ENCODE results near the gene RFX3.

The RFX3 gene

GRCh38 chr9:3513265-3513818 lies 12.5 kb downstream of the RFX3 start:
- DNase-seq: no peak

GRCh38 chr9:3511551-3511950 lies 14.2 kb downstream of the RFX3 start:
- no peak for DNase-seq

GRCh38 chr9:3510796-3511195 lies 15.0 kb downstream of the RFX3 start:
- no peak for DNase-seq

- no peak for DNase-seq
Measured at GRCh38 chr9:3509926-3510325, 15.9 kb downstream of the RFX3 start.

- DNase-seq: peak; percentile 60
Measured at GRCh38 chr9:3508521-3509291, 17.1 kb downstream of the RFX3 start.

- DNase-seq: no peak
Measured at GRCh38 chr9:3508078-3508431, 17.7 kb downstream of the RFX3 start.

GRCh38 chr9:3507395-3508077 lies 18.3 kb downstream of the RFX3 start:
- no peak for DNase-seq

- no peak for DNase-seq
Measured at GRCh38 chr9:3506164-3506563, 19.6 kb downstream of the RFX3 start.

- no peak for DNase-seq
Measured at GRCh38 chr9:3502560-3503398, 23.0 kb downstream of the RFX3 start.

GRCh38 chr9:3500044-3500443 lies 25.8 kb downstream of the RFX3 start:
- no peak for DNase-seq

- peak; percentile 49 for DNase-seq
Measured at GRCh38 chr9:3498691-3499090, 27.1 kb downstream of the RFX3 start.

GRCh38 chr9:3497857-3498256 lies 27.9 kb downstream of the RFX3 start:
- no peak for DNase-seq

GRCh38 chr9:3497401-3497800 lies 28.4 kb downstream of the RFX3 start:
- DNase-seq: no peak

GRCh38 chr9:3495855-3496254 lies 29.9 kb downstream of the RFX3 start:
- no peak for DNase-seq

GRCh38 chr9:3492214-3492613 lies 33.6 kb downstream of the RFX3 start:
- DNase-seq: no peak

GRCh38 chr9:3491450-3491849 lies 34.4 kb downstream of the RFX3 start:
- no peak for DNase-seq

- DNase-seq: no peak
Measured at GRCh38 chr9:3490957-3491356, 34.8 kb downstream of the RFX3 start.

- DNase-seq: no peak
Measured at GRCh38 chr9:3482578-3482977, 43.2 kb downstream of the RFX3 start.

GRCh38 chr9:3480353-3480655 lies 45.5 kb downstream of the RFX3 start:
- DNase-seq: no peak

- no peak for DNase-seq
Measured at GRCh38 chr9:3479514-3480352, 46.1 kb downstream of the RFX3 start.

- DNase-seq: no peak
Measured at GRCh38 chr9:3478549-3478953, 47.2 kb downstream of the RFX3 start.

GRCh38 chr9:3477236-3477834 lies 48.5 kb downstream of the RFX3 start:
- DNase-seq: no peak

Data from NCI-H510A treated with DMSO at 0.1 percent for 48 hours (cell line).